Measurements from ENCODE around the gene RNU7-1. TPM values are rescaled to one million over a fixed set of nuclear protein-coding genes. Genes with fewer than 3 reads are reported as not detected.
A peak's percentile ranks its signal among the peaks of the same experiment; 100 is the strongest.

Gene RNU7-1
- total and polyA plus RNA-seq, 9 of the 15 experiments (the other 6 are each of a cell fraction or from before 2014, with no cell fraction given) = not detected

GRCh38 chr12:6963791-6964413 is 20.3 kb downstream of the RNU7-1 start:
- 27% methylated on average over 7 of the region's 17 CpGs for WGBS (ENCODE audit: insufficient coverage, low coverage, missing lambda C conversion rate)
- BruUV-seq (replicated peaks) = no TSS peak
- intact Hi-C loops (cut with micrococcal nuclease) = loop anchor here (10.0 kb wide), 1 partner anchor 221 kb away; the partner anchor contains the start of gene PEX5
- ChIA-PET POLR2A (interaction anchor here (0.8 to 2.0 kb wide), 11 partner anchors 10 to 176 kb away, joined by 3 to 24 read pairs (median 6); partner anchors contain the start of genes C12orf57, RNU7-1, SPSB2 and TPI1), CTCF (ENCODE audit: low intra/inter-chr PET ratio) (interaction anchor here (0.7 to 2.1 kb wide), 4 partner anchors 19 to 96 kb away, joined by 3 to 12 read pairs (median 4); partner anchors contain the start of genes C12orf57 and LPCAT3)
- Histone ChIP-seq H3K27me3 (ENCODE audit: control insufficient read depth in 2 of 2, insufficient read depth in 2 of 2, low read length in 2 of 2) (no peaks in the 10 kb centered on the region), H3K9ac (ENCODE audit: insufficient read depth in 1 of 2, low read depth in 2 of 2, low read length in 2 of 2) (peak overlapping the region; percentile 58 to 77), H3K79me2 (ENCODE audit: control insufficient read depth, insufficient read depth, low read length) (peaks cover 30% of the 10 kb centered on the region), H3K4me1 (replicated peaks in 1 of 2; ENCODE audit: control insufficient read depth in 2 of 2, insufficient read depth in 2 of 2, low read length in 2 of 2) (peaks cover 57 to 82% of the 10 kb centered on the region in 2 experiments), H3K9me1 (ENCODE audit: control insufficient read depth, insufficient read depth, low read length) (no peaks in the 10 kb centered on the region), H3K36me3 (ENCODE audit: control insufficient read depth, insufficient read depth, low read length) (peaks cover 44% of the 10 kb centered on the region; the same call in 2 of the 3 replicates), H2AFZ (ENCODE audit: low read depth, low read length) (peak overlapping the region; percentile 61), H3K4me2 (ENCODE audit: insufficient read depth, low read length) (peak overlapping the region; percentile 56; the same call in 1 of the 2 replicates), H3K27ac (ENCODE audit: extremely low read depth, low read depth, low read length) (peak overlapping the region; percentile 83), H3K9me3 (replicated peaks; ENCODE audit: control insufficient read depth, insufficient read depth, low read depth, low read length) (no peaks in the 10 kb centered on the region), H4K20me1 (replicated peaks; ENCODE audit: control insufficient read depth, insufficient read depth, low read length) (no peaks in the 10 kb centered on the region), H3K4me3 (no peak overlapping the region)
- FAIRE-seq (no peak), ATAC-seq (no peak), DNase-seq (ENCODE audit: extremely low read depth in 1 of 4, low spot score in 3 of 4) (no peak)
- in situ Hi-C loops (cut with MboI) = no loop called here
- TF ChIP-seq NFATC3 (IDR thresholded peaks at IDR 0.05) = no peak
- no peak for TF ChIP-seq ZNF740 (CRISPR knock-in tag; IDR thresholded peaks at IDR 0.05)
- peak in 1 of 2 experiments; percentile 53; a peak in 1 of 4 replicates for TF ChIP-seq ZNF740 (tag; IDR thresholded peaks at IDR 0.05)
- no peak for TF ChIP-seq DLX4 (CRISPR knock-in tag; IDR thresholded peaks at IDR 0.05)
- no peak for TF ChIP-seq ZNF224 (CRISPR knock-in tag; IDR thresholded peaks at IDR 0.05)
- no peak for TF ChIP-seq TFAP4 (CRISPR knock-in tag; IDR thresholded peaks at IDR 0.05; ENCODE audit: borderline replicate concordance)
- peak; percentile 50; the same call in 1 of the 2 replicates for TF ChIP-seq ZNF197 (CRISPR knock-in tag; IDR thresholded peaks at IDR 0.05; ENCODE audit: low read depth)
- TF ChIP-seq TAF9B (IDR thresholded peaks at IDR 0.05; ENCODE audit: partially characterized antibody) = no peak
- TF ChIP-seq PML (IDR thresholded peaks at IDR 0.05; ENCODE audit: low read length) = no peak
- peak; percentile 69 for TF ChIP-seq ZNF311 (CRISPR knock-in tag; IDR thresholded peaks at IDR 0.05)
- TF ChIP-seq ETV1 (tag; conservative IDR thresholded peaks at IDR 0.05; ENCODE audit: low read depth) = no peak
- no peak for TF ChIP-seq SRSF3 (IDR thresholded peaks at IDR 0.05; ENCODE audit: insufficient read depth, low read length)
- no peak for TF ChIP-seq POLR2AphosphoS5 (IDR thresholded peaks at IDR 0.05; ENCODE audit: control insufficient read depth, insufficient read depth, low read depth, low read length)
- TF ChIP-seq SMARCA5 (IDR thresholded peaks at IDR 0.05) = no peak
- peak in 1 of 2 experiments; percentile 62; a peak in 1 of 4 replicates for TF ChIP-seq MAZ (CRISPR knock-in tag; conservative IDR thresholded peaks at IDR 0.05 in 1 of 2, IDR thresholded peaks at IDR 0.05 in 1 of 2)
- TF ChIP-seq GTF2B (IDR thresholded peaks at IDR 0.05; ENCODE audit: extremely low read depth, insufficient read length) = no peak
- no peak for TF ChIP-seq STAT5A (IDR thresholded peaks at IDR 0.05; ENCODE audit: borderline replicate concordance, low read length)
- 0 out of 2 replicates have a peak, but pooled peaks have one; percentile 46 for TF ChIP-seq PTTG1 (tag; IDR thresholded peaks at IDR 0.05; ENCODE audit: low read depth)

All from K562 (cell line).